ENCODE results near the gene CSTB.

- TF ChIP-seq POLR2A (IDR thresholded peaks at IDR 0.05; ENCODE audit: low read depth, low read length) (no peak), MAX (IDR thresholded peaks at IDR 0.05; ENCODE audit: insufficient read depth, insufficient read length) (no peak), EZH2 (IDR thresholded peaks at IDR 0.05; ENCODE audit: borderline replicate concordance, low read depth, low read length, severe bottlenecking) (no peak), JUN (IDR thresholded peaks at IDR 0.05; ENCODE audit: borderline replicate concordance, insufficient read depth, insufficient read length, low read depth) (no peak), FOS (IDR thresholded peaks at IDR 0.05; ENCODE audit: borderline replicate concordance, insufficient read depth, low read length) (no peak), POLR2AphosphoS5 (IDR thresholded peaks at IDR 0.05; ENCODE audit: insufficient read depth, low read depth, low read length) (no peak)
- TF ChIP-seq, protein P1, sequence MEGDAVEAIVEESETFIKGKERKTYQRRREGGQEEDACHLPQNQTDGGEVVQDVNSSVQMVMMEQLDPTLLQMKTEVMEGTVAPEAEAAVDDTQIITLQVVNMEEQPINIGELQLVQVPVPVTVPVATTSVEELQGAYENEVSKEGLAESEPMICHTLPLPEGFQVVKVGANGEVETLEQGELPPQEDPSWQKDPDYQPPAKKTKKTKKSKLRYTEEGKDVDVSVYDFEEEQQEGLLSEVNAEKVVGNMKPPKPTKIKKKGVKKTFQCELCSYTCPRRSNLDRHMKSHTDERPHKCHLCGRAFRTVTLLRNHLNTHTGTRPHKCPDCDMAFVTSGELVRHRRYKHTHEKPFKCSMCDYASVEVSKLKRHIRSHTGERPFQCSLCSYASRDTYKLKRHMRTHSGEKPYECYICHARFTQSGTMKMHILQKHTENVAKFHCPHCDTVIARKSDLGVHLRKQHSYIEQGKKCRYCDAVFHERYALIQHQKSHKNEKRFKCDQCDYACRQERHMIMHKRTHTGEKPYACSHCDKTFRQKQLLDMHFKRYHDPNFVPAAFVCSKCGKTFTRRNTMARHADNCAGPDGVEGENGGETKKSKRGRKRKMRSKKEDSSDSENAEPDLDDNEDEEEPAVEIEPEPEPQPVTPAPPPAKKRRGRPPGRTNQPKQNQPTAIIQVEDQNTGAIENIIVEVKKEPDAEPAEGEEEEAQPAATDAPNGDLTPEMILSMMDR (IDR thresholded peaks at IDR 0.05; ENCODE audit: extremely low read depth in 1 of 2, insufficient read depth in 1 of 2, low read depth in 1 of 2, low read length in 2 of 2): no peak
These were observed 41.8 kb downstream of the CSTB start for GRCh38 chr21:43734131-43734927.
